MCF 10A (cell line): ENCODE data around the gene FXYD2. TPM values are rescaled to one million over a fixed set of nuclear protein-coding genes. Genes with fewer than 3 reads are reported as not detected.
A peak's percentile ranks its signal among the peaks of the same experiment; 100 is the strongest.

Source experiments
- BruUV-seq: library from RNA; stranded (reverse); fragments of 400-500 nt; replicated peaks from 2 replicates; lab custom pipeline; 2021; lab: Mats Ljungman, UMichigan
- CTCF ChIA-PET: fragments of 300-600 bp; sonication (Branson Sonifier 250); formaldehyde crosslinking; extraction: SDS; loops from one replicate; lab custom pipeline; 2021; ENCODE audit warnings: antibody characterized with exemption, inconsistent platforms; lab: Yijun Ruan, JAX
- POLR2A ChIA-PET: fragments of 300-600, 350-650 bp; sonication (Branson Sonifier 250); formaldehyde crosslinking; extraction: SDS; loops from one replicate; lab custom pipeline; 2020; ENCODE audit warnings: antibody characterized with exemption, inconsistent platforms; lab: Yijun Ruan, JAX
- DNase-seq: peaks from one replicate; pipeline ENCODE4 v3.0.0-alpha.2; 2018; ENCODE audit not compliant: unreplicated experiment
- H3K27ac Mint-ChIP-seq: one replicate; pipeline ENCODE4 v1.8.0; 2022; ENCODE audit warnings: mild to moderate bottlenecking, low read depth, mixed read lengths; ENCODE audit not compliant: unreplicated experiment
- H3K27me3 Mint-ChIP-seq: one replicate; pipeline ENCODE4 v1.8.0; 2022; ENCODE audit warnings: mixed read lengths; ENCODE audit not compliant: insufficient read depth, unreplicated experiment
- H3K36me3 Mint-ChIP-seq: one replicate; pipeline ENCODE4 v1.8.0; 2022; ENCODE audit warnings: mild to moderate bottlenecking, moderate library complexity, mixed read lengths; ENCODE audit not compliant: insufficient read depth, unreplicated experiment
- H3K4me1 Mint-ChIP-seq: one replicate; pipeline ENCODE4 v1.8.0; 2022; ENCODE audit warnings: mixed read lengths; ENCODE audit not compliant: insufficient read depth, unreplicated experiment
- H3K4me3 Mint-ChIP-seq: one replicate; pipeline ENCODE4 v1.8.0; 2022; ENCODE audit warnings: mild to moderate bottlenecking, moderate library complexity, mixed read lengths; ENCODE audit not compliant: unreplicated experiment
- H3K9me3 Mint-ChIP-seq: one replicate; pipeline ENCODE4 v1.8.0; 2022; ENCODE audit warnings: mixed read lengths; ENCODE audit not compliant: unreplicated experiment
- CTCF ChIP-seq: fragments of 200-600 bp; IDR thresholded peaks from one replicate; pipeline ENCODE4 v1.8.0; 2022; ENCODE audit warnings: antibody characterized with exemption, mild to moderate bottlenecking; ENCODE audit not compliant: unreplicated experiment
- intact Hi-C: fragments of 100-400 bp; cut with micrococcal nuclease; formaldehyde crosslinking; loops from 2 replicates; pipeline ENCODE4 v1.14.1; 2022
- total RNA-seq: library from RNA; stranded (reverse); gene quantifications from 2 replicates; pipeline ENCODE4 v1.2.3, GENCODE V29; 2022

The FXYD2 gene
- total RNA-seq, 1 experiment from 2014 or later: not detected

- ChIA-PET CTCF (interaction anchor here (1.2 to 8.6 kb wide), 7 partner anchors 8 to 384 kb away, joined by 3 to 112 read pairs (median 26); no protein-coding TSS in a partner anchor), POLR2A (no interaction called here)
- BruUV-seq: no TSS peak
- peak; percentile 17 for TF ChIP-seq CTCF
- no peak overlapping the region for H3K4me3 Mint-ChIP-seq
- H3K27ac Mint-ChIP-seq: no peak overlapping the region
- peaks cover 32% of the 10 kb centered on the region for H3K27me3 Mint-ChIP-seq
- no peaks in the 10 kb centered on the region for H3K36me3 Mint-ChIP-seq
- H3K4me1 Mint-ChIP-seq: no peaks in the 10 kb centered on the region
- peak; percentile 17 for DNase-seq
- no peaks in the 10 kb centered on the region for H3K9me3 Mint-ChIP-seq
- intact Hi-C loops: loop anchor here (2.0 to 10.0 kb wide), 3 partner anchors 365 to 575 kb away; partner anchors contain the start of genes PCSK7, RNF214 and SCN2B
Measured at GRCh38 chr11:117809236-117810055, 15.1 kb downstream of the FXYD2 start.

- H3K9me3 Mint-ChIP-seq: no peaks in the 10 kb centered on the region
- peaks cover 32% of the 10 kb centered on the region for H3K27me3 Mint-ChIP-seq
- H3K27ac Mint-ChIP-seq: no peak overlapping the region
- ChIA-PET CTCF (interaction anchor here (0.6 to 8.6 kb wide), 20 partner anchors 9 to 422 kb away, joined by 3 to 112 read pairs (median 5); partner anchors contain the start of gene FXYD2), POLR2A (no interaction called here)
- H3K4me3 Mint-ChIP-seq: no peak overlapping the region
- H3K4me1 Mint-ChIP-seq: no peaks in the 10 kb centered on the region
- no peaks in the 10 kb centered on the region for H3K36me3 Mint-ChIP-seq
- TF ChIP-seq CTCF: no peak
- intact Hi-C loops: loop anchor here (2.0 to 10.0 kb wide), 2 partner anchors 366 to 382 kb away; partner anchors contain the start of gene SCN2B
- no peak for DNase-seq
- no TSS peak for BruUV-seq
Measured at GRCh38 chr11:117808784-117809183, 15.8 kb downstream of the FXYD2 start.

- CTCF ChIA-PET: interaction anchor here (0.6 to 8.6 kb wide), 56 partner anchors 9 to 1620 kb away, joined by 3 to 112 read pairs (median 4); partner anchors contain the start of genes FXYD2 and SMIM35
- Mint-ChIP-seq H3K27me3 (peaks cover 32% of the 10 kb centered on the region), H3K36me3 (no peaks in the 10 kb centered on the region), H3K4me3 (no peak overlapping the region), H3K4me1 (no peaks in the 10 kb centered on the region), H3K27ac (no peak overlapping the region), H3K9me3 (no peaks in the 10 kb centered on the region)
- TF ChIP-seq CTCF: peak; percentile 87
- no TSS peak for BruUV-seq
- POLR2A ChIA-PET: interaction anchor here (0.9 kb wide), 1 partner anchor 22 kb away, joined by 4 read pairs; no protein-coding TSS in a partner anchor
- DNase-seq: peak; percentile 59
- intact Hi-C loops: loop anchor here (1.0 to 10.0 kb wide), 5 partner anchors 10 to 381 kb away; partner anchors contain the start of gene SCN2B
Measured at GRCh38 chr11:117807482-117808327, 16.8 kb downstream of the FXYD2 start.
